Mesothelial cell of epicardium (in vitro differentiated cells): Measurements from ENCODE around the gene GFOD1. TPM values are rescaled to one million over a fixed set of nuclear protein-coding genes. Genes with fewer than 3 reads are reported as not detected.

Experiments used
- DNase-seq, 2 experiments: peaks; one replicate each; pipeline ENCODE4 v3.0.0; 2021; ENCODE audit warnings: low spot score in 2 of 2; ENCODE audit not compliant: unreplicated experiment in 2 of 2
- H3K27ac Mint-ChIP-seq: 2 replicates; pipeline ENCODE4 v1.8.0; 2021; ENCODE audit warnings: mixed read lengths
- H3K27me3 Mint-ChIP-seq: 2 replicates; pipeline ENCODE4 v1.8.0; 2021; ENCODE audit warnings: low read depth, mixed read lengths
- H3K36me3 Mint-ChIP-seq: 2 replicates; pipeline ENCODE4 v1.8.0; 2021; ENCODE audit warnings: mixed read lengths
- H3K4me1 Mint-ChIP-seq: 2 replicates; pipeline ENCODE4 v1.8.0; 2021; ENCODE audit warnings: mixed read lengths
- H3K4me3 Mint-ChIP-seq: 2 replicates; pipeline ENCODE4 v1.8.0; 2021; ENCODE audit warnings: mild to moderate bottlenecking, moderate library complexity, mixed read lengths
- H3K9me3 Mint-ChIP-seq: 2 replicates; pipeline ENCODE4 v1.8.0; 2021; ENCODE audit warnings: mixed read lengths
- CTCF ChIP-seq: fragments of 200-600 bp; sonication (generic); IDR thresholded peaks from one replicate; pipeline ENCODE4 v1.5.0; 2021; ENCODE audit warnings: antibody characterized with exemption; ENCODE audit not compliant: unreplicated experiment
- total RNA-seq: library from RNA; stranded (reverse); gene quantifications from 3 replicates; pipeline ENCODE4 v1.2.1, GENCODE V29; 2021

Gene GFOD1
- total RNA-seq, 1 donor from 2014 or later = 4.8 TPM

GRCh38 chr6:13420269-13420668, 67.1 kb downstream of the GFOD1 start:
- TF ChIP-seq CTCF = no peak
- DNase-seq = no peak
- Mint-ChIP-seq H3K27ac (peak overlapping the region; percentile 36), H3K9me3 (no peaks in the 10 kb centered on the region), H3K4me1 (peaks cover 29% of the 10 kb centered on the region), H3K4me3 (no peak overlapping the region), H3K27me3 (no peaks in the 10 kb centered on the region), H3K36me3 (no peaks in the 10 kb centered on the region)

- H3K36me3 Mint-ChIP-seq = no peaks in the 10 kb centered on the region
- DNase-seq = no peak
- H3K9me3 Mint-ChIP-seq = no peaks in the 10 kb centered on the region
- H3K27ac Mint-ChIP-seq = no peak overlapping the region
- H3K27me3 Mint-ChIP-seq = no peaks in the 10 kb centered on the region
- TF ChIP-seq CTCF = no peak
- H3K4me1 Mint-ChIP-seq = peaks cover 29% of the 10 kb centered on the region
- H3K4me3 Mint-ChIP-seq = no peak overlapping the region
Observed at GRCh38 chr6:13419422-13420195, 67.8 kb downstream of the GFOD1 start.

- no peak for TF ChIP-seq CTCF
- Mint-ChIP-seq H3K27me3 (no peaks in the 10 kb centered on the region), H3K36me3 (no peaks in the 10 kb centered on the region), H3K9me3 (no peaks in the 10 kb centered on the region), H3K27ac (no peak overlapping the region), H3K4me1 (peaks cover 29% of the 10 kb centered on the region), H3K4me3 (no peak overlapping the region)
- DNase-seq = no peak
Observed at GRCh38 chr6:13418844-13419243, 68.6 kb downstream of the GFOD1 start.

- Mint-ChIP-seq H3K36me3 (no peaks in the 10 kb centered on the region), H3K9me3 (no peaks in the 10 kb centered on the region), H3K27ac (no peak overlapping the region), H3K4me1 (peaks cover 29% of the 10 kb centered on the region), H3K4me3 (no peak overlapping the region), H3K27me3 (no peaks in the 10 kb centered on the region)
- no peak for DNase-seq
- TF ChIP-seq CTCF = no peak
Observed at GRCh38 chr6:13417954-13418353, 69.4 kb downstream of the GFOD1 start.

GRCh38 chr6:13417431-13417830, 70.0 kb downstream of the GFOD1 start:
- no peaks in the 10 kb centered on the region for H3K27me3 Mint-ChIP-seq
- TF ChIP-seq CTCF = no peak
- DNase-seq = no peak
- H3K4me1 Mint-ChIP-seq = peaks cover 23% of the 10 kb centered on the region
- no peaks in the 10 kb centered on the region for H3K9me3 Mint-ChIP-seq
- no peak overlapping the region for H3K4me3 Mint-ChIP-seq
- no peaks in the 10 kb centered on the region for H3K36me3 Mint-ChIP-seq
- H3K27ac Mint-ChIP-seq = no peak overlapping the region
